ENCODE measurements around the gene NT5E.

DNA sequence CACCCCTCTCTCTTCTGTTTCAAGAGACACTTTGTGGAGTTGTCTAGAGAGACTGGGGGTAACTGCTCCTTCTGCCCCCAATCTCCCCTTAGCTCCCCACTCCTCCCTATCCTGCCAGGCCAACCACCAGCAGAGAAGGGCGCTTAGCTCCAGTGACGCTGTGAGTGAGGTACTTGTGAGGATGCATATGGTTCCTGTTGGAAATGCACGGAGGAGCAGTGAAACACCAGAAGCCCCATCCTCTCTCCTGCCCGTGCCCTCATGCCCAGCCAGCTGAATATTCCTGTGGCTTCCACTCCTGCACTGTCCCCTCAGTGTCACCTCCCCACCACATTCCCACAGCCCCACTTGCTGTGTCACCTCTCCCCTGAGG lies 11.9 kb downstream of the NT5E start:
- TF ChIP-seq GATA3 (IDR thresholded peaks at IDR 0.05; ENCODE audit: low read depth, low read length) (no peak), GATA2 (IDR thresholded peaks at IDR 0.05; ENCODE audit: low read depth, low read length) (no peak)

Measured in SH-SY5Y (cell line).